C4-2B (cell line): ENCODE measurements around the gene POLG2.
"Not testable (repeated sequence)": the region's sequence is repeated elsewhere in the genome, so short reads cannot be mapped to it uniquely, and the experiment has no call there.

Experiments used
- H3K27ac ChIP-seq: fragments of 450-650 bp; 2 replicates; pipeline ENCODE4 v1.5.1; 2017
- ZFX ChIP-seq: fragments of 450-650 bp; IDR thresholded peaks from 2 replicates; pipeline ENCODE4 v1.6.1; 2017
- TF ChIP-seq, protein P1 (sequence below): fragments of 450-650 bp; conservative IDR thresholded peaks from 2 replicates; pipeline ENCODE4 v1.5.1; 2017; ENCODE audit warnings: mild to moderate bottlenecking

POLG2 gene

DNA sequence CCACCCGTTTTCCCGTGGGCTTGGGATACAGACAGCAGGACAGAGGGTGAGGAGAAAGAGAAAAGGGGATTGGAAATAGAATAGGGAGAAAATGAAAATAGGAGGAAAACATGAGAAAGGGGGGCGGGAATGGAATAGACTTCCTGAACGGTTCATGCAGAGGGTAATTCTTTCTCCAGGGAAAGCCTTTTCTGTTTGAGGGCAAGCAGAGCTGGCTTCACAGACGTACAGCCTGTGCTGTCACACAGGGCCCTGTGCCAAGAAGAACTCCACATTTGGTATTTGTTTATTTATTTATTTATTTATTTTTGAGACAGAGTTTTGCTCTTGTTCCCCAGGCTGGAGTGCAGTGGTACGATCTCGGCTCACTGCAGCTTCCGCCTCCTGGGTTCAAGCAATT lies 35.9 kb downstream of the POLG2 start:
- no peak for TF ChIP-seq ZFX
- TF ChIP-seq, protein P1, sequence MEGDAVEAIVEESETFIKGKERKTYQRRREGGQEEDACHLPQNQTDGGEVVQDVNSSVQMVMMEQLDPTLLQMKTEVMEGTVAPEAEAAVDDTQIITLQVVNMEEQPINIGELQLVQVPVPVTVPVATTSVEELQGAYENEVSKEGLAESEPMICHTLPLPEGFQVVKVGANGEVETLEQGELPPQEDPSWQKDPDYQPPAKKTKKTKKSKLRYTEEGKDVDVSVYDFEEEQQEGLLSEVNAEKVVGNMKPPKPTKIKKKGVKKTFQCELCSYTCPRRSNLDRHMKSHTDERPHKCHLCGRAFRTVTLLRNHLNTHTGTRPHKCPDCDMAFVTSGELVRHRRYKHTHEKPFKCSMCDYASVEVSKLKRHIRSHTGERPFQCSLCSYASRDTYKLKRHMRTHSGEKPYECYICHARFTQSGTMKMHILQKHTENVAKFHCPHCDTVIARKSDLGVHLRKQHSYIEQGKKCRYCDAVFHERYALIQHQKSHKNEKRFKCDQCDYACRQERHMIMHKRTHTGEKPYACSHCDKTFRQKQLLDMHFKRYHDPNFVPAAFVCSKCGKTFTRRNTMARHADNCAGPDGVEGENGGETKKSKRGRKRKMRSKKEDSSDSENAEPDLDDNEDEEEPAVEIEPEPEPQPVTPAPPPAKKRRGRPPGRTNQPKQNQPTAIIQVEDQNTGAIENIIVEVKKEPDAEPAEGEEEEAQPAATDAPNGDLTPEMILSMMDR = no peak
- H3K27ac ChIP-seq = no peak overlapping the region

DNA sequence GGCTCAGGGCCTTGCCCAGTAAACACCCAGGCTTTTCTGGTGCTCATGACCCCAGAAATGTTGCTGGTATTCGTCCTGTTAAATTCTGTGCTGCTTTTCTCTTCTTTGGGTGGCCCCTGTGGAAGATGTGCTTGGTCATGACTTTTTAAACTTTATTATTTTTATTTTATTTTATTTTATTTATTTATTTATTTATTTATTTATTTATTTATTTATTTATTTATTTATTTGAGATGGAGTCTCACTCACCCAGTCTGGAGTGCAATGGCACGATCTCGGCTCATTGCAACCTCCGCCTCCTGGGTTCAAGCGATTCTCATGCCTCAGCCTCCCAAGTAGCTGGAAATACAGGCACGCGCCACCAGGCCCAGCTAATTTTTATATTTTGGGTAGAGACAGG lies 37.0 kb downstream of the POLG2 start:
- H3K27ac ChIP-seq = not testable (repeated sequence)

DNA sequence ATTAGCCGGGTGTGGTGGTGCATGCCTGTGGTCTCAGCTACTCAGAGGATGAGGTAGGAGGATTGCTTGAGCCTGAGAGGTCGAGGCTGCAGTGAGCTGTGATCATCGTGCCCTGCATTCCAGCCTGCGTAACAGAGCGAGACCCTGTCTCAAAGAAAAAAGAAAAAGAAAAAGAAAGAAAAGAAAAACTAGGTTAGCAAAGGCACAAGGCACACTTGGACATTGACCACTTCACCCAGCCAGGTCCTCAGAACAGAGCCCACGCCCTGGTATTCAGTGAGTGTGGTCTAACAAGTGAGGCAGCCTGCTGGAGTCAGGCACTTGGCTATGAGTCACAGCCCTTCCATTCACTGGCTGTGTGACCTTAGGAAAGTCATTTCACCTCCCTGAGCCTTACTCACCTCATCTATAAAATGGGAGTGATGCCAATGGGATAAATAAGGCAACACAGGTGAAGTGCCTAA lies 37.5 kb downstream of the POLG2 start:
- TF ChIP-seq ZFX = no peak
- TF ChIP-seq, protein P1 = no peak
- no peak overlapping the region for H3K27ac ChIP-seq

DNA sequence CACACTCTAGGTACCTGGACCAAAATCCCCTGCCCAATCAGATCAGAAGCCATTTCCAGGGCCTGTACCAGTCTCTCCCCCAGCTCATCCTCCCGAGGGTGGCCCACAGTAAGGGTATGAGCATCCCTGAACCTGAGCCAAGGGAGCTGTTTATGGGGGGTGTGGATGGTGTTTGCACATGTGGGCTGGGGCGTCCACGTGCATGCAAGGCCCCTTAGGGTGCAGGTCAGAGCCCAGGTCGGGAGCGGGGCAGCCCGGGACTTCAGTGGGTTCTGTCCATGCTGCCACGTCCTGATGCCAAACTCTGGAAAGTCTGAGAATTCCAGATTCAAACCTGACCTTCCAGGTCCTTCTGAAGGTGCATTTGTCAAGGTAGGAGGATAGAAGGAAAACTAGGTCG lies 38.1 kb downstream of the POLG2 start:
- no peak overlapping the region for H3K27ac ChIP-seq
- TF ChIP-seq, protein P1 = no peak
- TF ChIP-seq ZFX = no peak

DNA sequence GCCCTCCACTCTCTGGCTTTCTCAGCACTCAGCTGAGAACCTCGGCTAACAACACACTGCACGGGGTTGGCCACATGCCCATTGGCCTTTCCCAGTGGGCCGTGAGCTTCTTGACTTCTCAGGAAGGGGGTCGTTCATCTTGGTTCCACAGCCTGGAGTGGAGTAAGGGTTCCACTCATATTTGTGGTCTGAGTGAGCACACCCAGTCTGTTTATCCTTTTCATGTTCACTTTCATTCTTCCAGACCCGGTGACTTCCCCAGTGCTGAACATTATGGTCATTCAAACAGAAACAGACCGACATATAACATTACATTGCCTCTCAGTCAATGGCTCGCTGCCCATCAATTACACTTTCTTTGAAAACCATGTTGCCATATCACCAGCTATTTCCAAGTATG lies 39.7 kb downstream of the POLG2 start:
- H3K27ac ChIP-seq = no peak overlapping the region
- TF ChIP-seq ZFX = no peak
- TF ChIP-seq, protein P1 = no peak

DNA sequence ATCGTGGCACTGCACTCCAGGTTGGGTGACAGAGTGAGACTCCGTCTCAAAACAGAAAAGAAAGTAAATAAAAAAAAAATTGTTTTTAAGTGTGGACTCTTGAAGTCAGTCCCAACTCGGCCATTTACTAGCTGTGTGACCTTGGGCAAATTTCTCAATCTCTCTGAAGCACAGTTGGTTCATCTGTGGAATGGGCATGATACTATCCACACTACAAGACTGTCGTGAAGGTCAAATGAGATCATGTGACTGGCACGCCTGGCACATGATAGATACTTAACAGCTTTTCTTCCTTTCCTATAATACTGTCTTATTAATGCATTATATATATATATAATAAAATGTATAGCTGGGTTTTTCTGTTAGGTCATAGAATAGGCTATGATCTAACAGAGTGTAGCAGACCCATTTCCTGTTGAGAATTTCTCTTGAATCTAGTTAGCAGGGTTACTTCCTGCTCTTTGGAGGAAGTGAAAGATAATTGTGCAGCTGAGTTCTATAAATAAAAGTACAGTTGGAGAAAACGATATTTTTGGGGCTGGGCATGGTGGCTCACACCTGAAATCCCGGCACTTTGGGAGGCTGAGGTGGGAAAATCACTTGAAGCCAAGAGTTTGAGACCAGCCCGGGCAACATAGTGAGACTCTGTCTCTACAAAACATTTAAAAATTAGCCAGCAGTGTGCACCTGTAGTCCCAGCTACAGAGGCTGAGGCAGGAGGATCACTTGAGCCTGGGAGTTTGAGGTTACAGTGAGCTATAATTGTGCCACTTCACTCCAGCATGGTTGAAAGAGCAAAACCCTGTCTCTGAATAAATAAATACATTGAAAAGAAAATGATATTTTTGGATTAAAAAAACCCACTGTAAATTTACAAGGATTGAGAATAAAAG lies 40.6 kb downstream of the POLG2 start:
- TF ChIP-seq, protein P1 = no peak
- TF ChIP-seq ZFX = no peak
- no peak overlapping the region for H3K27ac ChIP-seq

DNA sequence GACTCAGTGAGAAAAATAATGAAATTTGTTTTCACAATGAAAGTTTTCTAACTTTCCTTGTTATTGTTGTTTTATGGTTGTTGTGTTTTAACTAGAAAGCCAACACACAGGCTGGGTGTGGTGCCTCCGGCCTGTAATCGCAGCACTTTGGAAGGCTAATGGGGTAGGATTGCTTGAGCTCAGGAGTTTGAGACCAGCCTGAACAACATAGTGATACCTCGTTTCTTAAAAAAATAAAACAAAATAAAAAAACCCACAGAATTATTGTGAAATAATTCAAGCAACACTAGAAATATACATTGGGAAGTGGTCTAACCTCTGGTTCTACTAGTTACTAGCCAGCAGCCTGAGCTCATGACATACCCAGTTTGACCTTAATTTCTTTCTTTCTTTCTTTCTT lies 47.3 kb downstream of the POLG2 start:
- no peak overlapping the region for H3K27ac ChIP-seq
- TF ChIP-seq ZFX = no peak

DNA sequence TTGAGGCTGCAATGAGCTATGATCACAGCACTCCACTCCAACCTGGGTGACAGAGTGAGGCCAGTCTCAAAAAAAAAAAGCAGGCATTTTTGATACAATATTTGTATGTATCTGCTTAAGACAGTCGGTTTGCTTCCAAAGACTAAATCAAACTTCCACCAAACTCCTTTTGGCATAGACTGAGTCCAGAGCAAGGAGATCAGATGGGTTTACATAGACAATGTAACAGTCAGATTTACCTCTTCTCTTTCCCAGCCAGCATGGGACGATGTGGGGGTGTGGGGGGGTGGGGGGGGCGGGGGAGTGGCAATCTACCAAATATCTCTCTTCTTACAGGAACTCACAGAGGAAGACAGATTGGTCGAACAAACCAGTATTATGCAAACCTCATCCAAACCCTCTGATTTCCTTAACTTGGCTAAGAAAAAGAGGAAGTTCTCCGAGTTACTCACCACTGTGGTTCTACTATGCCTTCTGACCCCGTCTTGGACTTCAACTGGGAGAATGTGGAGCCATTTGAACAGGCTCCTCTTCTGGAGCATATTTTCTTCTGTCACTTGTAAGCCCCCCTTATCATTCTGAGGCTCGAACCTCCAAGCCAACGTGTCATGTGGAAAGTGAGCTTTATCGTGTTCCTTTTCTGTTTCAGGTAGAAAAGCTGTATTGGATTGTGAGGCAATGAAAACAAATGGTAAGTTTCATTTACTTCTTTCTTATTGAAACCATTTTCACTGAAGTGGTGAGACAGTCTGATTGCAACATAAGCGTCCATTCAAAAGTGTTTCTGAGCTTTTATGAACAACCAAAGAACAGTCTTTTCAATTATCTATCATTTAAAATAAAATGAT lies 48.0 kb downstream of the POLG2 start, which contains the start of gene MILR1:
Gene MILR1 (plus strand): TSS at position 451 of the 848 bp plus-strand sequence. CDS start 54 bp downstream, at position 505.
- TF ChIP-seq, protein P1 = no peak
- TF ChIP-seq ZFX = no peak
- no peak within 1 kb of the TSS for H3K27ac ChIP-seq
